DND-41 (cell line): ENCODE results near the gene PI4K2A.

Experiments used
- ATAC-seq: fragments of 200-7000 bp; cut with Tn5 transposase; 3 replicates; pipeline ENCODE4 v1.9.1; 2021; ENCODE audit warnings: low read depth; ENCODE audit not compliant: insufficient read depth
- DNase-seq: peaks from one replicate; pipeline ENCODE4 v3.0.0-alpha.2; 2020
- H2AFZ ChIP-seq: 2 replicates; pipeline ENCODE4 v1.6.0; 2012; ENCODE audit warnings: low read depth, low read length
- H3K27ac ChIP-seq: 2 replicates; pipeline ENCODE4 v1.5.1; 2012; ENCODE audit warnings: low read length, inconsistent platforms
- H3K27me3 ChIP-seq: fragments of 200-600 bp; sonication (generic); 2 replicates; pipeline ENCODE4 v1.6.0; 2012; ENCODE audit warnings: low read length, mild to moderate bottlenecking, inconsistent platforms; ENCODE audit not compliant: insufficient read depth, poor library complexity
- H3K36me3 ChIP-seq: 2 replicates; pipeline ENCODE4 v1.5.1; 2012; ENCODE audit warnings: low read length, inconsistent platforms; ENCODE audit not compliant: insufficient read depth
- H3K4me1 ChIP-seq: 2 replicates; pipeline ENCODE4 v1.5.1; 2012; ENCODE audit warnings: mild to moderate bottlenecking, low read length; ENCODE audit not compliant: insufficient read depth
- H3K4me2 ChIP-seq: 2 replicates; pipeline ENCODE4 v1.6.0; 2012; ENCODE audit warnings: mild to moderate bottlenecking, moderate library complexity, low read length, inconsistent platforms; ENCODE audit not compliant: insufficient read depth
- H3K4me3 ChIP-seq, 2 experiments: fragments of 200-600 bp in 1 of 2; shearing (Covaris generic) in 1 of 2; 2 replicates each; pipeline ENCODE4 v1.5.1; 2012 to 2016; ENCODE audit warnings: inconsistent platforms in 2 of 2, low read length in 2 of 2, mild to moderate bottlenecking in 2 of 2, low read depth in 1 of 2, moderate library complexity in 1 of 2
- H3K79me2 ChIP-seq: 2 replicates; pipeline ENCODE4 v1.6.0; 2012; ENCODE audit warnings: low read length, inconsistent platforms; ENCODE audit not compliant: insufficient read depth
- H3K9ac ChIP-seq: 2 replicates; pipeline ENCODE4 v1.6.0; 2012; ENCODE audit warnings: low read depth, mild to moderate bottlenecking, inconsistent platforms, low read length, moderate library complexity
- H3K9me3 ChIP-seq: 2 replicates; pipeline ENCODE4 v1.5.1; 2012; ENCODE audit warnings: low read length, moderate library complexity, mild to moderate bottlenecking, inconsistent platforms; ENCODE audit not compliant: insufficient read depth, severe bottlenecking
- H4K20me1 ChIP-seq: 2 replicates; pipeline ENCODE4 v1.6.0; 2012; ENCODE audit warnings: low read length; ENCODE audit not compliant: insufficient read depth
- CTCF ChIP-seq: IDR thresholded peaks from 2 replicates; pipeline ENCODE4 v1.5.1; 2012; ENCODE audit warnings: borderline replicate concordance, low read length, moderate library complexity, mild to moderate bottlenecking; ENCODE audit not compliant: poor library complexity, severe bottlenecking; ENCODE audit errors: extremely low read depth
- EZH2 ChIP-seq: IDR thresholded peaks from 3 replicates; pipeline ENCODE4 v1.6.1; 2012; ENCODE audit warnings: borderline replicate concordance, low read depth, mild to moderate bottlenecking, moderate library complexity, low read length, inconsistent platforms; ENCODE audit not compliant: severe bottlenecking

The PI4K2A gene

GRCh38 chr10:97708976-97709946 is 68.8 kb downstream of the PI4K2A start:
- H4K20me1 ChIP-seq: no peaks in the 10 kb centered on the region
- H3K4me3 ChIP-seq: no peak overlapping the region
- H3K79me2 ChIP-seq: peaks cover 4% of the 10 kb centered on the region; the same call in 1 of the 2 replicates
- peaks cover 12% of the 10 kb centered on the region for H3K4me1 ChIP-seq
- H3K27me3 ChIP-seq: no peaks in the 10 kb centered on the region
- DNase-seq (peak; percentile 57), ATAC-seq (no peak)
- no peak overlapping the region for H3K9ac ChIP-seq
- H3K4me2 ChIP-seq: no peak overlapping the region
- no peak overlapping the region for H3K27ac ChIP-seq
- TF ChIP-seq EZH2 (no peak), CTCF (peak; percentile 82)
- no peaks in the 10 kb centered on the region for H3K36me3 ChIP-seq
- H2AFZ ChIP-seq: peak overlapping the region; percentile 43; the same call in 1 of the 2 replicates
- no peaks in the 10 kb centered on the region for H3K9me3 ChIP-seq

DNA sequence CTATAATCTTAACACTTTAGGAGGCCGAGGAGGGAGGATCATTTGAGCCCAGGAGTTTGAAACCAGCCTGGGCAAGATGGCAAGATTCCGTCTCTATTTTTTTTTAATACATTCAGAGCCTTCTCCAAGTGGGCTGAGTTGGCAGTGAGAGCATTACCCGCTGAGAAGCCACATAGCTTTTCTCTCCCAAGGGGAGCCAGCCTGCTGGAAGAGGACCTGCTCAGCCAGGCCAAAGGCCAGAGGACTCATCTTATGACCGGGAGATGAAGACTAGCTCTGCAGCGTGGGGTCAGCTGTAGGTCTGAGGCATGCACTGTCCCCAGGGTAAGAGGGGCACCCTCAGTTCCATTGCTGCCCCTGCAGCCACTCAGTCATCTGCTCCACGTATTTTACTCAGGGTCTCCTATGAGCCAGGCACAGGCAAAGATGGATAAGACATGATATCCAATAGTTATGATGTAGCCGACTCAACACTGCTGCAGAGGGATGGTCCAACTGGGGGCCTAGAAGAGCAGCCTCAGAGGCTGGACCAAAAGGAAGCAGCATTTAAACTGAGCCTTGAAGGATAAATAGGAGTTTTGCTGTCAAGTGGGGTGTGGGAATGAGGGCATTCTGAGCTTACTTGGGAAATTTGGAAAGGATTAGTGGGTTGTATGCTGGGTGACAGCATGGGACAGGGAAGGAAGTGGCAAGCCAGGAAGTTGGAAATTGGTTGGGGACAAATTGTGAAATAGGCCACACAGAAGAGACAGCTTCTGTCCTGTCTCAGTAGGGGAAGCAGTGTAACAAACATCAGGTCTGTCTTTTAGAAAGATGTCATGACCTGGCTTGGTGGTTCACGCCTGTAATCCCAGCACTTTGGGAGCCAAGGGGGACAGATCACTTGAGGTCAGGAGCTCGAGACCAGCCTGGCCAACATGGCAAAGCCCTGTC is 71.4 kb downstream of the PI4K2A start:
- 0 out of 2 replicates have a peak, but pooled peaks cover 7% of the 10 kb centered on the region for H3K36me3 ChIP-seq
- DNase-seq: no peak
- no peaks in the 10 kb centered on the region for H3K27me3 ChIP-seq
- H4K20me1 ChIP-seq: peaks cover 7% of the 10 kb centered on the region
- ATAC-seq: no peak
- no peak overlapping the region for H3K4me2 ChIP-seq
- TF ChIP-seq EZH2 (no peak), CTCF (no peak)
- no peak overlapping the region for H2AFZ ChIP-seq
- no peaks in the 10 kb centered on the region for H3K9me3 ChIP-seq
- no peak overlapping the region for H3K27ac ChIP-seq
- peaks cover 13% of the 10 kb centered on the region; the same call in 1 of the 2 replicates for H3K79me2 ChIP-seq
- H3K4me1 ChIP-seq: peaks cover 35% of the 10 kb centered on the region
- no peak overlapping the region for H3K9ac ChIP-seq
- no peak overlapping the region for H3K4me3 ChIP-seq

DNA sequence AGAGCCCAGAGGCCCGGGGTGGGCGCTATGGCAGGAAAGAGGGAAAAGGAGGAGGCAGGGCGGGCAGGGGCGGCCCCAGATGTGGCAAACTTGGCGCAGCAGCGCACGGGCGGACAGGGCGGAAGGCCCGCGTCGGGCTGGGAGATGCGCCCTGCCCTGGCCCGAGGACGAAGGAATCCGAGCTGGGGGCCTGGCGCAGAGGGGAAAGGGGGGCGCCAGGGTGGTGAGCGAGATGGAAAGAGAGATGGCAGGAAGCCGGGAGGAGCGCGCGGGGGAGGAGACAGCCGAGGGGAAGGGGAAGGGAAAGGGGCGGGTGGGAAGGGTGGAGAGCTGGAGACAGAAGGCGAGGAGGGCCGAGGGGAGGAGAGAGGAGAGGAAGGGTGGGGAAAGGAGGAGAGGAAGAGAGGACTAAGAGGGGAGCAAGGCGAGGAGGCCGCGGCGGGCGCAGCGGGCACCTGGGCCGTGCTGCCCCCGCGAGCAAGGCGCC is 72.9 kb downstream of the PI4K2A start, which contains the start of gene MARVELD1:
Gene MARVELD1, plus strand, starts transcription at position 392 of the 487 bp plus-strand sequence. CDS start 147 bp downstream, outside the sequence.
- peak within 1 kb of the TSS; percentile 99 for H2AFZ ChIP-seq
- peak within 1 kb of the TSS; percentile 89 for H3K9ac ChIP-seq
- peaks cover 35% of the 10 kb centered on the region for H3K4me1 ChIP-seq
- H3K9me3 ChIP-seq: no peaks in the 10 kb centered on the region
- ATAC-seq (peak; percentile 69), DNase-seq (peak; percentile 71)
- H3K4me2 ChIP-seq: peak within 1 kb of the TSS; percentile 100
- H3K4me3 ChIP-seq: peak within 1 kb of the TSS; percentile 73 to 98; a peak in 3 of 4 replicates
- no peak for TF ChIP-seq CTCF
- peaks cover 7% of the 10 kb centered on the region for H4K20me1 ChIP-seq
- no peaks in the 10 kb centered on the region for H3K27me3 ChIP-seq
- peak within 1 kb of the TSS; percentile 83 for H3K27ac ChIP-seq
- peaks cover 19% of the 10 kb centered on the region for H3K36me3 ChIP-seq
- peaks cover 13% of the 10 kb centered on the region; the same call in 1 of the 2 replicates for H3K79me2 ChIP-seq
